Measurements from ENCODE around the gene CDKAL1. TPM values are rescaled to one million over a fixed set of nuclear protein-coding genes. Genes with fewer than 3 reads are reported as not detected.

CDKAL1 gene
- 17.5 and 23.1 TPM in 2 replicates for total RNA-seq

GRCh38 chr6:20534295-20535262 is at the start of gene CDKAL1:
CDKAL1 (plus strand) TSS chr6:20534457; CDS start chr6:20546351, 11,894 bp downstream.

Other genes with a start within 250 kb of the CDKAL1 start
- gene E2F3, start 132.6 kb upstream of the CDKAL1 start, total RNA-seq: 3.6 and 4.9 TPM in 2 replicates

All from smooth muscle cell of trachea (primary cell).